ENCODE results near the gene HOXA3.

DNA sequence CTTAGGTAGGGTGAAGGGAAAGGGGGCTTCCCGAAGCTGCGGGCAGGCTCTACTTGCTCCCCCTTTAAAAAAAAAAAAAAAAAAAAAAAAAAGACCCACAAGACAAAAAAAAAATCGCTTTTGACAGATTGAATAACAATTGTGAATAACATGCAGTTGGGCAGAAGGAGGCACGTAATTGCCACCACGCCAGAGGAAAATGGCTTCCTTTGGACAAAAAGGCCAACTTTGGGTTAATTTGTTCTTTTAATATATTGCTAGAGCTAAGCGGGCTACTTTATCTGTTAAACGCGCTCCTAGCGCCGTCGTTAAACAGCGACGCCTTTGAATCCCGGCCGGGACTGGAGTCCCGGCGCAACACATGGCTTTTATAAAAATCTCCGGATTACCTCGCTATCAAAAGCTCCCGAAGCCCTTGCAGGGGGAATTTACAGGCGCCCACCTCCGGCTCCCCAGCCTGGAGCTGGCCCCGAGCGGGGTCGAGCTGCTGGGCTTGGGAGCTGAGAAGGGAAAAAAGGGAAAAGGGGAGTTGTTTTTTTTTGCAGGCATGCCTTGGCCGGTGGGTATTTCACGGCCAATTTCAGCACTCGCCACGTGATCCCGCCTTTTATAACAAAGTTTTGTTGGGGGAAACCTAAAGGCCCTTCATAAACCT is 31.4 kb upstream of the HOXA3 start:
- TF ChIP-seq, protein P1, sequence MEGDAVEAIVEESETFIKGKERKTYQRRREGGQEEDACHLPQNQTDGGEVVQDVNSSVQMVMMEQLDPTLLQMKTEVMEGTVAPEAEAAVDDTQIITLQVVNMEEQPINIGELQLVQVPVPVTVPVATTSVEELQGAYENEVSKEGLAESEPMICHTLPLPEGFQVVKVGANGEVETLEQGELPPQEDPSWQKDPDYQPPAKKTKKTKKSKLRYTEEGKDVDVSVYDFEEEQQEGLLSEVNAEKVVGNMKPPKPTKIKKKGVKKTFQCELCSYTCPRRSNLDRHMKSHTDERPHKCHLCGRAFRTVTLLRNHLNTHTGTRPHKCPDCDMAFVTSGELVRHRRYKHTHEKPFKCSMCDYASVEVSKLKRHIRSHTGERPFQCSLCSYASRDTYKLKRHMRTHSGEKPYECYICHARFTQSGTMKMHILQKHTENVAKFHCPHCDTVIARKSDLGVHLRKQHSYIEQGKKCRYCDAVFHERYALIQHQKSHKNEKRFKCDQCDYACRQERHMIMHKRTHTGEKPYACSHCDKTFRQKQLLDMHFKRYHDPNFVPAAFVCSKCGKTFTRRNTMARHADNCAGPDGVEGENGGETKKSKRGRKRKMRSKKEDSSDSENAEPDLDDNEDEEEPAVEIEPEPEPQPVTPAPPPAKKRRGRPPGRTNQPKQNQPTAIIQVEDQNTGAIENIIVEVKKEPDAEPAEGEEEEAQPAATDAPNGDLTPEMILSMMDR (conservative IDR thresholded peaks at IDR 0.05; ENCODE audit: low read depth, low read length): no peak
- no peak for TF ChIP-seq EZH2phosphoT487 (IDR thresholded peaks at IDR 0.05; ENCODE audit: borderline replicate concordance, low read length)

Measured in PC-3 (cell line).